ENCODE measurements around the gene GPR62.
"Not testable (repeated sequence)": the region's sequence is repeated elsewhere in the genome, so short reads cannot be mapped to it uniquely, and the experiment has no call there.

The GPR62 gene, protein sequence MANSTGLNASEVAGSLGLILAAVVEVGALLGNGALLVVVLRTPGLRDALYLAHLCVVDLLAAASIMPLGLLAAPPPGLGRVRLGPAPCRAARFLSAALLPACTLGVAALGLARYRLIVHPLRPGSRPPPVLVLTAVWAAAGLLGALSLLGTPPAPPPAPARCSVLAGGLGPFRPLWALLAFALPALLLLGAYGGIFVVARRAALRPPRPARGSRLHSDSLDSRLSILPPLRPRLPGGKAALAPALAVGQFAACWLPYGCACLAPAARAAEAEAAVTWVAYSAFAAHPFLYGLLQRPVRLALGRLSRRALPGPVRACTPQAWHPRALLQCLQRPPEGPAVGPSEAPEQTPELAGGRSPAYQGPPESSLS

DNA sequence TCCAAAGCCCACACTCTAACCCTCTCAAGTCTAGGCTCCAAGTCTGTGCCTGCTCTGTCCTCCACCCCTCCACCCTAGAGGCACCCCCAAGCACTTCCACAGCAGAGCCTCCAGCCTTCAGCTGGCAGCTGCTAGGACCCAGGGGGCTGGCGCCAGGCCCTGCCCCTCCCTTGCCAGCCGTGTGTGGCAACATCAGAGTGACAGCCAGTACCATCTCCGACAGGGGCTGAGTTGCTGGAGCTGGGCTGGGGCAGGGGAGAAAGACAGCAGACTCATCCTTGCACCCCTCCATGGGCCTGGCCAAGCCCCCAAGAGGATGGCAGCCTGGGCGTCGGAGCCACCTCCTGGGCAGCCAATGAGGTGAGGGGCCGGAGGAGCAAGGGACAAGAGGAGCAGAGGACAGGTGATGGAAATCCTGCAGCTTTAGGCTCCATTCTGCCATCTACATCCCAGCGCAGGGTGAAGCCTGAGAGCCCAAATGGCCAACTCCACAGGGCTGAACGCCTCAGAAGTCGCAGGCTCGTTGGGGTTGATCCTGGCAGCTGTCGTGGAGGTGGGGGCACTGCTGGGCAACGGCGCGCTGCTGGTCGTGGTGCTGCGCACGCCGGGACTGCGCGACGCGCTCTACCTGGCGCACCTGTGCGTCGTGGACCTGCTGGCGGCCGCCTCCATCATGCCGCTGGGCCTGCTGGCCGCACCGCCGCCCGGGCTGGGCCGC lies at the start of gene GPR62:
Gene GPR62 (plus strand): TSS at position 207 of the 718 bp plus-strand sequence. CDS start 272 bp downstream, at position 479.
- DNase-seq, result no peak

DNA sequence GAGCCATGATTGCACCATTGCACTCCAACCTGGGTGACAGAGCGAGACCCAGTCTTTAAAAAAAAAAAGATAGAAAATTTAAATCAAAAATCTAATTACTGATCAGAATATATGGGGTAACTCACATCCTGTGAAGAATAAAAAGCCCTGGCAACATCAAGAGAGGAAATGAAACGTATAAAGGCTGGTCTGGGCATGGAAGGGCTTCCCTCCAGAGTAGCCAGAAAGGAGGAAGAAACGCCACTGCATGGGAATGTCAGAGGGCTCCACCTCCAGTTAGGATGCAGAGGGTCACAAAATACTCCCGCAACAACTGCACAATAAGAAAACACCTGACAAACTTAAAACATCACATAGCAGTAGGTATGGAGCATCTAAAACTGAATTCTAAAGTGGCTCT lies 47.2 kb upstream of the GPR62 start:
- no peak for DNase-seq

DNA sequence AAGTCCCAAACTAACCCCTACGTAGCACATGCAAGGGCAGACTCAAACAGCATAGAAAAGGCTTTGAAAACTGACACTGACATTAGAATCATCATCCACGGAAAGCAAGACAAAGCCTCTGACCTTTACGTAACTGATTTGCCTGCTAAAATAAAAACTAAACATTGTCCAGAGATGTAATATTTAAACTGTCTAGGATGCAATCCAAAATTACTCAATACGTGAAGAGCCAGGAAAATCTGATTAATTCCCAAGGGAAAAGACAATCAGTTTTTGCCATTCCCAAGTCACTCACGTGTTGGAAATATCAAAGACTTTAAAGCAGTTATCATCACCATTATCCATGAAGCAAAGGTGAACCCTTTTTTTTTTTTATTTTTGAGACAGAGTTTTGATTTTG lies 38.8 kb upstream of the GPR62 start:
- no peak for DNase-seq

DNA sequence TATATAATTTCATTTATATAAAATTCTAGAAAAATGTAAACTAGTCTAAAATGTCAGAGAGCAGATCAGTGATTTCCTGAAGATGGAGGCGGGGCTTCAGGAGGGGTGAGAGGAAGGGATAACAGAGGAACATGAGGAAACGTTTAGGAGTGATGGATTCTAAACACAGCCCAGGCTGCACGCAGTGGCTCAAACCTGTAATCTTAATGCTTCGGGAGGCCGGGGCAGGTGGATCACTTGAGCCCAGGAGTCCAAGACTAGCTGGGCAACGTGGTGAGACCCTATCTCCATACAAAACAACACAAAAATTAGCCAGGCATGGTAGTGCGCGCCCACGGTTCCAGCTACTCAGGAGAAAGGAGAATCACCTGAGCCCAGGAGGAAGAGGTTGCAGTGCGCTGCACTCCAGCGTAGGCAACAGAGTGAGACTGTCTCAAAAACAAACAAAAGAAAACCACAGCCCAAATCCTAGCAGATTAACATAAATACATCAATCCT lies 34.1 kb upstream of the GPR62 start:
- no peak for DNase-seq

DNA sequence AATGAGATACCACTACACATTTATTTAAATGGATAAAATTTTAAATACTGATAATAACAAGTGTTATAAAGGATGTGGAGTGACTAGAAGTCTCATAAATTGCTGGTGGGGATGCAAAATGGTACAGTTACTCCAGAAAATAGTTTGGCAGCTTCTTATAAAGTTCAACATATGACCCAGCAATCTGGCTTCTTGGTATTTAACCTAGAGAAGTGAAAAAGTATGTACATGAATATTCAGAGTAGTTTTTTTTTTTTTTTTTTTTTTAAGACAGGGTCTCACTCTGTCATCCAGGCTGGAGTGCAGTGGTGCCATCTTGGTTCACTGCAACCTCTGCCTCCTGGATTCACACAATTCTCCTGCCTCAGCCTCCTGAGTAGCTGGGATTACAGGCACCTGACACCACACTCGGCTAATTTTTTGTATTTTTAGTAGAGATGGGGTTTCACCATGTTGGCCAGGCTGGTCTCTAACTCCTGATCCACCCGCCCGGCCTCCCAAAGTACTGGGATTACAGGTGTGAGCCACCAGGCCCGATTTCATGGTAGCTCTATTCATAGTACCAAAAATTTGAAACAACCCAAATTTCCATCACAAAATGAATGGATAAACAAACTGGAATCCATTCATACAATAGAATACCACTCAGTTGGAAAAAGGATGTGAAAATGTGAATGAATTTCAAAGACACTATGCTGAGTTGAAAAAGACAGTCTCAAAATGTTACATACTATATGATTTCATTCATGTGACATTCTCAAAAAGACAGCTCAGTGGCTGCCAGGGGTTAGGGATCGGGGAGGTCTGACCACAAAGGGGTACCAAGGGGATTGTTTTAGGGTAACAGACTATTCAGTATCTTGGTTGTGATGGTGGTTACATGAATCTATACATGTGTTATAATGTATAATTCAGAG lies 27.9 kb upstream of the GPR62 start:
- DNase-seq, result no peak

DNA sequence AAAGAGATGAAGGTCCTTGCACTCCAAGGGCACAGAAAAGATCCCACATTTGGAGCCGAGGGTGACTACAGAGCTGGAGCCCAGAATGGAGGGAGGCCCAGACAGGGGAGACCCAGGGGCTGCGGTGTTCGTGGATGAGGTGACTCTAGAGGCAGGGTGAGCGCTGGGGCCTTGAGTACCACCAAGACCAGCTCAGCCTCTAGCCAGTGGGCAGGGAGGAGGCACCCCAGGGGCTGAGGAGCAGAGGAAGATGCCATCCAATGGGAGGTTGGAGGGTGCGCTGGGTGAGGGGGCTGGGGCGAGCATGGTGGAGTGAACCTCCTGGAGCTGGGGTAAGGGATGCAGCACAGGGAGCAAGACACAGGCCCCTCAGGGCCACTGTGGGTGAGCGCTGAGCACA lies 26.7 kb upstream of the GPR62 start:
- DNase-seq, result no peak

DNA sequence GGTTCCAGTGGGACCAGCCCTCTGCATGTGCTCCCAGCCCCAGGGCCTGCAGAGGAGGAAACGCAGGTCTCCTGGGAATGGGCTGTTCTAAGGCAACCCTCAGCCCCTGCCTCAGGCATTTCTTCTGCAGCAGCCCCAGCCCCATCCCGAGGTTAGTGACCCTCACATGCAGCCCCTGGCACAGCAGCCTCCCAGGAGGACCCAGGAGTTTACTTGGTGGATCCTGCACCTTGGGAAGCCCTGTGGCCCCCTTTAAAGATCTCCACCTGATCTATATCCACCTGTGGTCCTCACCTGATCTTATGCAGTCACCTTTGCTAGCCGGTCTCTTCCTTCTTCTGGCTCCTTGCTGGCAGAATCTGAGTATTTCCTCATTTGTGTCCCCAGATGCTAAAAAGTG lies 26.2 kb upstream of the GPR62 start:
- not testable (repeated sequence) for DNase-seq

DNA sequence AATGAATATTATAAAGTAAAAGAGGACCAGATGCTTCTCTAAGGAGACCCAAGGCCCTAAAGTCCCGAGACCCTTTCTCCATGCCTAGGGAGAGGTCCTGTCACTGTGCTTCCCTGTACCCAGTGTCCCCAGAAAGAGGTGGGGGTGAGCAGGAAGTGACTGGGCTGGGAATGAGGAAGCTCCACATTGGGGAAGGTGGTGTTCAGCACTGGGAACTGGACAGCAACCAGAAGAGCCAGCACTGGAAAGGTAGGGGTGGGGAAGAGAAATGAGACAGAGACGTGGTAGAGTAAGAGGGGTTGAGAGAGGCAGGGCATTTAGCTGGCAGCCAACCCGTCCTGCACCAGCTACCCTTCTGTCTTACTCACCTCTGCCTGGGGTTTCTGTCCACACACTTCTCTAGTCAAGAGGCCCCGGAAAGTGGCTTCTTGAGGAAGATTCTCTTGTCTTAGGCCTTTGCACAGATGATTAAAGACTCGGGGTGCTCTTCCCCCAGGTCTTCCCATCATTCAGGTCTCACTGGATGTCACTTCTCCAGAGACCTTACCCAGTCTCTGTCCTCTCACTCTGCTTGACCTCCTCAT lies 25.7 kb upstream of the GPR62 start:
- no peak for DNase-seq

DNA sequence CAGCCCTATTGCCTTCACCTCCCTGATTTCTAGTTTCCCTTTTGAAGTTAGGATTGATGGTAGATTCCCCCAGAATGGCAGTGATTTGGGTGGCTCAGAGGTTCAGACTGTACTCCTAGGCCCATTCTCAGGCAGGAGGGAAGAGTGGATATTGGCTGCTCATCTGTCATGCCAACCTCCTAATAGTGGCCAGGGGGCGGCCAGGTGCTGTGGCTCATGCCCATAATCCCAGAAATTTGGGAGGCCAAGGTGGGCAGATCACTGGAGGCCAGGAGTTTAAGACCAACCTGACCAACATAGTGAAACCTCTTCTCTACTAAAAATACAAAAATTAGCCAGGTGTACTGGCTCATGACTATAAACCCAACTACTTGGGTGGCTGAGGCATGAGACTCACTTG lies 24.7 kb upstream of the GPR62 start:
- no peak for DNase-seq

DNA sequence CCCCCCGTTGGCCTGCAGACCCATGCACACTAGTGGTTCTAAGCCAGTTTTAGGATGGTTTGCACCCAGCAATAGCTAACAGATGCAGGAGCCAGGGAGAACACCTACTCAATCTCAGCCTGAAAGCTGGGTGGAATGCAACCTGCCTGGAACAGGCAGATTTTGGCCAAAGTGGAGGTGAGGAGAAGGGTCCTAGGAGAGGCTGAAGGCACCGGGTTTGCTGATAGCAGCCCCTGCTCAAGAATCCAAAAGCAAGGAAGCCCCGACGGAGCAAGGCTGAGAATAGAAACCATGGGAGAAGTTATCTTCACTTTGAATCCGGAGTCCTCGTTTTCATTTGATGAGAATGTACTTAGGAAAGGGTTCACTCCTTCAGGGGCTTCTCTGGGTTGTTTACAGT lies 23.4 kb upstream of the GPR62 start:
- no peak for DNase-seq

DNA sequence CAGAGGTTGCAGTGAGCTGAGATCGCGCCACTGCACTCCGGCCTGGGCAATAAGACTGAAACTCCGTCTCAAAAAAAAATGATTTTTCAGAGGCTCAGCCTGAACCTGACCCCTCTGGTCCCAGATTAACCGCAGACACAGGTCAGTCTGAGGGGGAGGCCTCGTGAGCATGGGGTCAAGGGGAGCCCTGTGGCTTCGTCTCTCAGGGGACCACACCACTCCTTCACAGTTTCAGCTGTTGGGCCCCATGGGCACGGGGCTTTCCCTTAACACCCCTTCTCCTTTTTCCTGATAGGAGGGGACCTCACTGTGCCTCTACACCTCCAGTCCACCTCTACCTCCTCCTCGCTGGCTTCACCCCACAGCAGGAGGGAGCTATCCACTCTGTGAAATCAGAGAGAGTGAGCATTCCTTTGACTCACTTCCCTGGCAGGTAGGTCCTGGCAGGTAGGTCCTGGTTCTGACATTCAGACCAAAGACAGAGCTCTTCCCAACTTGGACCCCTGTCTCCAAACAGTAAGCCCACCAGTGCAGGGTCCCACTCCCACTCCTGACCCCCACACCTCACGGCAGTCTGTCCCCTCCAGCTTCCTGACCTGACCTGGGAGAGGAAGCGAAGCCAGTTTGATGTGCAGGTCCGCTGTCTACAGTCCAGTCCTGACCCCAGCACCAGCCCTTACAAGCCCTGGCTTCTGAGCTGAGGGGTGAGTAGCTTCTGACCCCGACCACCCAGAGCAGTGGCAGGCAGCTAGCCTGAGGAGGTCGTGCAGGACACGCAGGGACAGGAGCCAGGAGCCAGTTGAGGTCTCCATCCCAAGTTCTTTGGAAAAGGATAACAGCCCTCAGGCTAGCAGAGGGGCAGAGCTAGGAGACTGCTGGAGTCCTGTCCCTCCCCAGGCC lies 22.5 kb upstream of the GPR62 start:
- DNase-seq, result no peak

DNA sequence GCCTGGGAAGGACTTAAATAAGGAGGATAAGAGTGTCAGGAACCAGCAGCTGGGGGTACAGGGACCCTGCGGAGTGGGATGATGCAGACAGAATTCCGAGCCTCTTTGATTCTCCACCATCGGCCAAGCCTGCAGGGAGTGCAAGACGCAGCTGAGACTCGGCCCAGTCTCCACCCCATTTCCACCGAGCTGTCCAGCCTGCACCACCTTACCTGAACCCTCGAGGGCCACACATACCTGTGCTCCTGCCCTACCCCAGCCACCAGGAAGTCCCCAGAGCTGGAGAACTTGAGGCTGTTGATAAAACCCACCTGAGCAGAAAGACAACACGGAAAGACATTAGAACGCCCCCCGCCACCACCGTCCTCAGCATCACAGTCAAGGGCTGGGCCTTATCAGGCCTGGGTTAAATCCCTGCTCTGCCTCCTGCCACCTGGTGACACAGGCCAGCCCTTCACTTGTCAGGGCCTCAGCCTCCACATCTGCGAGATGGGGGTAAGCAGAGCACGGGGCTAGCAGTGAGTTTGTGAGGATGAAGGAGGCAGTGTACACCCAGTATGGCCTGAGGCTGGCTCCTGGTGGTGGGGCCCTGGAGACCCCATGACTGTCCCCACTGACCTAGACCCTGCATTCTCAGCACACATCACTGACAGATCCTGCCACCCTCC lies 21.6 kb upstream of the GPR62 start:
- no peak for DNase-seq

DNA sequence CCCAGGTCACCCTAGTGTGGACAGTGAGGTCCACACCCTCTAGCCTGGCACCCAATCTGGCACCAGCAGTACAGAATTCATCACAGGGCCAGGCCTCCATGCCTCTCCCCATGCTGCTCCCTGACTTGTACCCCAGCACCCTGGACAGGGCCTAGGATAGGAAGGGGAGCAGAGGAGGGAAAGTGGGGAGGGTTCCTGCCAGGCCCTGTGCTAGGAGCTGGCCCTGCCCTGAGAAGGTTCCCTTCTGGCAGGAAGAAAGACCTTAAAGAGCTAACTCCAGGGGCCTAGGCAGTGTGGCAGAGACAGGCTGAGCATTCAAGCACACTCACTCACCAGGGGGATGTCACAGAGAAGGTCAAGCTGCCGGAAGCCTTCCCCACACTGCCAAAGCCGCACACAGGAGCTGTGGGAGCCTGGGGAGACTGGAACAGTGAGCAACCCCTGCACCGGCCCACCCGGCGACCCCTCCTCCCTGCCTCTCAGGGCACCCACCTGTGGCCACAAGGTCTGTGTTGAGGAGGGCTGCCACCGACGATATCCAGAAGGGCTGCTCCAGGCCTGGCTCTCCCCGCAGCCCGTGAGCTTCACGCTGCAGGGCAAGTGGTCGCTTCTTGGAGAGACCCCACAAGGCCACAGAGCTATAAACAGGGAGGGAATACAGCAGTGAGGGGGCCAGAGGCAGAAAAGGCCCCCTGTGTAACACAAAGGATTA lies 20.9 kb upstream of the GPR62 start:
- no peak for DNase-seq

DNA sequence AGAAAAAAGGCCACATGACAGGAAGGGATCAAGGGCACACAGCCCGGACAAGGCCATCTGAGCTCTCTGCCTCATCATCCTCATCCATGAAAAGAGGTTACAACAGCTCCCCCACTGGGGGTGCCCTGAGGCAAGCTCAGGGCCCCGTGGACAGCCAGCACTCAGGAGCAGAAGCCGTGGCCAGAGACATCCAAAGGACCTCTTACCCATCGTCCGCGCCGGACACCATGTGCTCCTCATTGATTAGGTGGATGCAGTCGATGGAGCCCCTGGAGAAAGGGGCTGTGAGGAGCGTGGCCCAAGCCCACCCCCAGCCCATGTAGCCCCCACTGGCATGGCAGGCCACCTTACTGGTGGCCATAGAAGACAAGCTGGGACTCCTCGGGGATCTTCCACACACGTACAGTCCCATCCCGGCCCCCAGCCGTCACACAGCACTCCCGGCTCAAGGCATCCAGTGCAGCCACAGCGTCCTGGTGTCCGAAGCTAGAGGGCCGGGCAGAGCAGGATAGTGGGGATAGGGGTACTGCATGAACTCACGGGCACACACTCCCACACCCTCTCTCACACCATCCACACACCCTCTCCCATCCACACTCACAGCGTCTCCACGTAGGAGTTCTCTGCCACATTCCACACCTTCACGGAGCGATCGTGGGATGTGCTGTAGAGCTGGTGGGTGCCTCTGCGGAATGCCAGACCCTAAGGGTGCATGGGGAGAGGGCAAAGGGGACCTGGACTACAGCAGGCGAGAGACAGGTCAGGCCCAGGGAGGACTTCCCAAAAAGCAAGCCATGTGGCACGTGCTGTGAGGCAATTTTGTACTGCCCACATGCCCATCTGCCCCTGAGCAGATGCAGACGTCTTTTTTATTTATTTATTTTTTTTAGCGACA lies 19.9 kb upstream of the GPR62 start:
- no peak for DNase-seq

DNA sequence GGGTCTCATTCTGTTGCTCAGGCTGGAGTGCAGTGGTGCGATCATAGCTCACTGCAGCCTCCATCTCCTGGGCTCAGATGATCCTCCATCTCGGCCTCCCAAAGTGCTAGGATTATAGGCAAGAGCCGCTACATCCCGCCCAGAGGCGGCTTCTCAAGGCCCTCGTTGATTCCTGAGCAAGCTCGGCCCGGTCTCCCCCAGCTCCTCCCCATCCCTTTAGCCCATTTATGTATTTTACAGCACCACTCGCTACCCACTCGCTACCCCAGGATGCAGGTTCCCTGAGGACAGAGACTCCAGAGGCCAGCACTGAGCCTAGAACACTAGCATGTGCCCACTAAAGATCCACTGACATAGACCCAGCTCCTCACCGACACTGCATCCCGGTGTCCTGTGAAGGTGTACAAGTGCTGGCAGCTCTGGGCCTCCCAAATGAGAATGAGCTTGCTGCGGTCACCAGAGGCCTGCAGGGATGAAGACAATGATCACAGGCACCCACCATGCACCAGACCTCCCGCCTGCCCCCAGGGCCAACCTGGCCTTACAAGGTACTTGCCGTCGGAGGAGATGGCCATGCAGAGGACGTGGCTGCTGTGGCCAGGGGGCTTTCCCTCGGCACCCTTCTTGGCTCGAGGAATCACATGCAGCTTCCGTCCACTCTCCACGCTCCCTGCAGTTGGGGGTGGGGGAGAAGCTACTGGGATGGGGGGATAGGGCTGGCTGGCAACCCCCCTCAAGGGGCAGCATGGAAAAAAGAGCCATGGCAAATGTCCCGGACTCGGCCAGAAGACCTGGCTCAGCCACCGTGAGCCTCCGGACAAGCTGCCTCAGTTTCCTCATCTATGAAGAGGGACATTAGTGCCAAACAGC lies 19.1 kb upstream of the GPR62 start:
- no peak for DNase-seq

DNA sequence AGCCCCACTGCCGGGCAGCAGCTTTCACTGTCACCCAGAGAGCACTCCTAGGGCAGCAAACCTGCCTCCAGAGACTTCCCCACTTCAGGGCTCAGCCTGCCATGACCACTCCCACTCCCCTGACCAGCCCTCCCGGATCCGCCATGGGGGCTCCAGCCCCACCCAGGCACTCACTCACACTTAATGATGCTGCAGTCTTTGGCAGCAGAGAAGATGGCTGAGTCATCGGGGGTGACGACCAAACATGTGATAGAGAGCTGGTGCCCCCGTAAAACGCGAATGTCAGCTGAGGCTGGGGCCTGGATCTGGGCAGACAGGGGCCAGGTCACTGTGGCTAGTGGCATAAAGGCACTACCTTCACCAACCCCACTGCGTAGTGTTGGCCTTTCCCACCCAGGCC lies 18.2 kb upstream of the GPR62 start:
- no peak for DNase-seq

DNA sequence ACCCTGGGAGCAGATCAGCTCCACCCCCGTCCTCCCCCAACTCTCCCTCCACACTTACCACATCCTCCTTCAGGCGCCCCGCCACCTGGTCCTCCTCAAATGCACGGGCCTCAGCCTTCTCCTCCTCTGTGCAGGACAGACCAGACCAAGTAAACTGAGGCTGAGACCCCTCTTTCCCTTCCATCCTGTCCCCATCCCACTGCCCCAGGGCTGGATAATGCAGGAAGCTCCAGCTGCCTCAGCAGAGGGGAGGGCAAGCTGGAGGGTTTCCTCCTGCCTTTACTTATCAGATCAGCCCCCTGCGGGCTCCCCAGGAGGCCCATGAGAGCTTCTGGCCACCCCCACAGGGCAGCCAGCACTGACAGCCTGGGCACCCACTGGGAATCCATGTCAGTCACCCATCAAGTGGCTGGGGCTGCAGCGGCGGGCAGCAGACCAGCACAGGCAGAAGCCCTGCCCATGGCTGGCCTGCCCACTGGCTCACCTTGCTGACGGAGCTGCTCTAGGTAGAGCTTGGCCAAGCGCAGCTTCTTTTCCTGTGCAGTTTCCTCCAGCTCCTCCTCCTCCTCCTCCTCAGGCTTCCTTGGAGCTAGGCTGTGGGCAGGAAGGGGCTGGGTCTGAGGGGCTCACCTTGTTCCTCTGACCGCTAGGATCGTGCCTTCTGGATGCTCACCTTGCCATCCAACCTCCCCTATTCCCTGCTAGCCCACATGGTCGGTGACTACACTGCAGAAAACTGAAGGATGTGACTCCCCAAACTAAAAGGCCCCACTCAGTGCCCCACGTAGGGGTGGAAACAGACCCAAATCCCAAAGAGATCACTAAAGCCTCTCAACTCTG lies 17.4 kb upstream of the GPR62 start:
- DNase-seq, result no peak

Measured in activated naive CD4-positive, alpha-beta T cell (primary cell).